Mesendoderm (in vitro differentiated cells): ENCODE results near the gene SMARCC1.
A peak's percentile ranks its signal among the peaks of the same experiment; 100 is the strongest.

Experiments used
- DNase-seq: peaks from one replicate; pipeline ENCODE4 v3.0.0; 2013
- H2AK5ac ChIP-seq: 2 replicates; pipeline ENCODE4 v1.6.1; 2013; ENCODE audit warnings: low read length, inconsistent platforms
- H2BK120ac ChIP-seq: 2 replicates; pipeline ENCODE4 v1.6.1; 2013; ENCODE audit warnings: low read depth, mild to moderate bottlenecking, low read length, moderate library complexity, mixed read lengths
- H2BK15ac ChIP-seq: replicated peaks from 2 replicates; pipeline ENCODE4 v1.6.1; 2013; ENCODE audit warnings: low read depth, mild to moderate bottlenecking, moderate library complexity
- H2BK5ac ChIP-seq: 2 replicates; pipeline ENCODE4 v1.6.1; 2013; ENCODE audit warnings: low read length, inconsistent platforms
- H3K18ac ChIP-seq: 2 replicates; pipeline ENCODE4 v1.6.1; 2013; ENCODE audit warnings: mild to moderate bottlenecking, low read length, mixed read lengths
- H3K23ac ChIP-seq: one replicate; pipeline ENCODE4 v1.6.1; 2013; ENCODE audit warnings: low read length
- H3K27ac ChIP-seq: 2 replicates; pipeline ENCODE4 v1.5.1; 2013; ENCODE audit warnings: low read depth, mild to moderate bottlenecking, inconsistent platforms, low read length, moderate library complexity
- H3K27me3 ChIP-seq: 2 replicates; pipeline ENCODE4 v1.6.1; 2013; ENCODE audit warnings: low read length, control low read depth, mild to moderate bottlenecking, inconsistent platforms; ENCODE audit not compliant: insufficient read depth, poor library complexity
- H3K36me3 ChIP-seq: 2 replicates; pipeline ENCODE4 v1.6.1; 2013; ENCODE audit warnings: low read length, inconsistent platforms; ENCODE audit not compliant: control insufficient read depth, insufficient read depth
- H3K4ac ChIP-seq: one replicate; pipeline ENCODE4 v1.6.1; 2013; ENCODE audit warnings: low read depth, mild to moderate bottlenecking, low read length, moderate library complexity
- H3K4me1 ChIP-seq: 2 replicates; pipeline ENCODE4 v1.6.1; 2013; ENCODE audit warnings: low read depth, low read length, inconsistent platforms; ENCODE audit not compliant: control insufficient read depth
- H3K4me2 ChIP-seq: 2 replicates; pipeline ENCODE4 v1.6.1; 2013; ENCODE audit warnings: low read length
- H3K4me3 ChIP-seq: 2 replicates; pipeline ENCODE4 v1.5.1; 2013; ENCODE audit warnings: mild to moderate bottlenecking, low read length
- H3K56ac ChIP-seq: one replicate; pipeline ENCODE4 v1.6.1; 2013; ENCODE audit warnings: low read length
- H3K79me1 ChIP-seq: 2 replicates; pipeline ENCODE4 v1.6.1; 2013; ENCODE audit warnings: low read length, inconsistent platforms
- H3K79me2 ChIP-seq: 2 replicates; pipeline ENCODE4 v1.6.1; 2013; ENCODE audit warnings: mild to moderate bottlenecking, low read length; ENCODE audit not compliant: control insufficient read depth, insufficient read depth
- H3K9ac ChIP-seq: 2 replicates; pipeline ENCODE4 v1.6.1; 2013; ENCODE audit warnings: low read length, inconsistent platforms
- H4K5ac ChIP-seq: one replicate; pipeline ENCODE4 v1.6.1; 2013; ENCODE audit warnings: low read length
- H4K8ac ChIP-seq: one replicate; pipeline ENCODE4 v1.6.1; 2013; ENCODE audit warnings: low read depth, mild to moderate bottlenecking, control low read depth, low read length, moderate library complexity
- WGBS: extraction: QIAGEN DNeasy Blood & Tissue Kit; methylation state at CpG from one replicate; pipeline ENCODE4 v1.1.7; 2013; ENCODE audit warnings: low lambda C conversion rate, missing lambda C conversion rate; ENCODE audit not compliant: insufficient coverage; ENCODE audit errors: extremely low coverage; 5-methylcytosine and 5-hydroxymethylcytosine counted together

The SMARCC1 gene

GRCh38 chr3:47813551-47814177 is 32.0 kb upstream of the SMARCC1 start:
- H3K4me3 ChIP-seq = no peak overlapping the region
- H4K5ac ChIP-seq = no peak overlapping the region
- H3K56ac ChIP-seq = no peak overlapping the region
- H2BK120ac ChIP-seq = no peak overlapping the region
- H3K18ac ChIP-seq = no peak overlapping the region
- DNase-seq = no peak
- H3K4me2 ChIP-seq = no peak overlapping the region
- no peak overlapping the region for H3K23ac ChIP-seq
- no peak overlapping the region for H3K27ac ChIP-seq
- WGBS = no CpG with 5 or more reads among the region's 8 CpGs
- H2AK5ac ChIP-seq = no peak overlapping the region
- no peaks in the 10 kb centered on the region for H3K4me1 ChIP-seq
- no peak overlapping the region for H2BK15ac ChIP-seq
- no peak overlapping the region for H3K9ac ChIP-seq
- no peak overlapping the region for H2BK5ac ChIP-seq
- no peak overlapping the region for H3K4ac ChIP-seq
- no peaks in the 10 kb centered on the region for H3K79me2 ChIP-seq
- no peaks in the 10 kb centered on the region for H3K27me3 ChIP-seq
- no peaks in the 10 kb centered on the region for H3K79me1 ChIP-seq
- H4K8ac ChIP-seq = no peak overlapping the region
- H3K36me3 ChIP-seq = no peaks in the 10 kb centered on the region

- Histone ChIP-seq H3K27ac (no peak overlapping the region), H3K23ac (no peak overlapping the region), H3K4me2 (no peak overlapping the region), H3K4me1 (peaks cover 4% of the 10 kb centered on the region), H4K5ac (no peak overlapping the region), H4K8ac (no peak overlapping the region), H2BK5ac (no peak overlapping the region), H3K79me2 (peaks cover 10% of the 10 kb centered on the region), H3K4me3 (no peak overlapping the region), H2BK120ac (no peak overlapping the region), H3K56ac (no peak overlapping the region), H3K18ac (no peak overlapping the region), H3K79me1 (peaks cover 6% of the 10 kb centered on the region), H3K36me3 (peaks cover 2% of the 10 kb centered on the region), H3K27me3 (no peaks in the 10 kb centered on the region), H3K9ac (no peak overlapping the region), H2BK15ac (no peak overlapping the region), H3K4ac (no peak overlapping the region), H2AK5ac (no peak overlapping the region)
- DNase-seq = peak; percentile 21
- WGBS = no CpG with 5 or more reads among the region's 1 CpG
These were observed 22.9 kb upstream of the SMARCC1 start for GRCh38 chr3:47804577-47804976.

GRCh38 chr3:47803480-47804025 is 21.9 kb upstream of the SMARCC1 start:
- Histone ChIP-seq H3K9ac (peak overlapping the region; percentile 88), H2BK15ac (no peak overlapping the region), H3K4ac (peak overlapping the region; percentile 64), H2BK120ac (no peak overlapping the region), H3K4me3 (peak overlapping the region; percentile 63), H3K36me3 (peaks cover 2% of the 10 kb centered on the region), H4K8ac (peak overlapping the region; percentile 99), H3K56ac (peak overlapping the region; percentile 84), H2AK5ac (peak overlapping the region; percentile 94), H2BK5ac (no peak overlapping the region), H4K5ac (no peak overlapping the region), H3K79me1 (peaks cover 6% of the 10 kb centered on the region), H3K4me2 (peak overlapping the region; percentile 79), H3K4me1 (peaks cover 4% of the 10 kb centered on the region), H3K18ac (peak overlapping the region; percentile 73), H3K79me2 (peaks cover 10% of the 10 kb centered on the region), H3K27ac (peak overlapping the region; percentile 78), H3K23ac (no peak overlapping the region), H3K27me3 (no peaks in the 10 kb centered on the region)
- WGBS = no CpG with 5 or more reads among the region's 20 CpGs
- DNase-seq = no peak

GRCh38 chr3:47802734-47803479 is 21.2 kb upstream of the SMARCC1 start, which contains the start of gene DHX30:
Gene DHX30, plus strand, starts transcription at chr3:47803138. Its CDS starts 7,546 bp downstream, at chr3:47810684.
- H3K4me3 ChIP-seq = peak within 1 kb of the TSS; percentile 63
- H3K9ac ChIP-seq = peak within 1 kb of the TSS; percentile 88
- peak within 1 kb of the TSS; percentile 30 for H2BK120ac ChIP-seq
- H3K4me2 ChIP-seq = peak within 1 kb of the TSS; percentile 79
- H3K79me2 ChIP-seq = peaks cover 10% of the 10 kb centered on the region
- H4K8ac ChIP-seq = peak within 1 kb of the TSS; percentile 99
- peak within 1 kb of the TSS; percentile 84 for H3K56ac ChIP-seq
- DNase-seq = peak; percentile 89
- no CpG with 5 or more reads among the region's 90 CpGs for WGBS
- peaks cover 2% of the 10 kb centered on the region for H3K36me3 ChIP-seq
- H3K79me1 ChIP-seq = peaks cover 6% of the 10 kb centered on the region
- no peak within 1 kb of the TSS for H4K5ac ChIP-seq
- H2AK5ac ChIP-seq = peak within 1 kb of the TSS; percentile 94
- H3K23ac ChIP-seq = no peak within 1 kb of the TSS
- peak within 1 kb of the TSS; percentile 64 for H3K4ac ChIP-seq
- H3K27ac ChIP-seq = peak within 1 kb of the TSS; percentile 78
- H2BK15ac ChIP-seq = no peak within 1 kb of the TSS
- no peaks in the 10 kb centered on the region for H3K27me3 ChIP-seq
- H2BK5ac ChIP-seq = no peak within 1 kb of the TSS
- H3K4me1 ChIP-seq = peaks cover 4% of the 10 kb centered on the region
- H3K18ac ChIP-seq = peak within 1 kb of the TSS; percentile 94

GRCh38 chr3:47799733-47800132 is 18.0 kb upstream of the SMARCC1 start:
- Histone ChIP-seq H2BK120ac (no peak overlapping the region), H3K36me3 (no peaks in the 10 kb centered on the region), H2BK15ac (no peak overlapping the region), H2AK5ac (no peak overlapping the region), H4K8ac (no peak overlapping the region), H3K23ac (no peak overlapping the region), H3K18ac (no peak overlapping the region), H4K5ac (no peak overlapping the region), H3K27ac (no peak overlapping the region), H3K79me1 (peaks cover 6% of the 10 kb centered on the region), H3K56ac (no peak overlapping the region), H3K4ac (no peak overlapping the region), H3K4me2 (no peak overlapping the region), H3K4me1 (peaks cover 4% of the 10 kb centered on the region), H3K79me2 (peaks cover 10% of the 10 kb centered on the region), H3K4me3 (no peak overlapping the region), H3K27me3 (no peaks in the 10 kb centered on the region), H3K9ac (no peak overlapping the region), H2BK5ac (no peak overlapping the region)
- no CpG with 5 or more reads among the region's 4 CpGs for whole genome bisulfite sequencing
- peak; percentile 83 for DNase-seq
